Rectal smooth muscle tissue (tissue), 1 donor: ENCODE measurements around the gene TEX55.

Experiments
- H3K27ac ChIP-seq: one replicate; pipeline ENCODE4 v1.7.0; 2013; ENCODE audit warnings: low read depth, low read length, inconsistent platforms
- H3K27me3 ChIP-seq: one replicate; pipeline ENCODE4 v1.7.0; 2013; ENCODE audit warnings: low read length; ENCODE audit not compliant: control insufficient read depth, insufficient read depth
- H3K36me3 ChIP-seq: one replicate; pipeline ENCODE4 v1.7.0; 2013; ENCODE audit warnings: low read length; ENCODE audit not compliant: control insufficient read depth, insufficient read depth
- H3K4me1 ChIP-seq: one replicate; pipeline ENCODE4 v1.7.0; 2013; ENCODE audit warnings: low read length; ENCODE audit not compliant: control insufficient read depth, insufficient read depth
- H3K4me3 ChIP-seq: one replicate; pipeline ENCODE4 v1.7.0; 2013; ENCODE audit warnings: low read length
- H3K9ac ChIP-seq: one replicate; pipeline ENCODE4 v1.7.0; 2013; ENCODE audit warnings: low read length

TEX55 gene

DNA sequence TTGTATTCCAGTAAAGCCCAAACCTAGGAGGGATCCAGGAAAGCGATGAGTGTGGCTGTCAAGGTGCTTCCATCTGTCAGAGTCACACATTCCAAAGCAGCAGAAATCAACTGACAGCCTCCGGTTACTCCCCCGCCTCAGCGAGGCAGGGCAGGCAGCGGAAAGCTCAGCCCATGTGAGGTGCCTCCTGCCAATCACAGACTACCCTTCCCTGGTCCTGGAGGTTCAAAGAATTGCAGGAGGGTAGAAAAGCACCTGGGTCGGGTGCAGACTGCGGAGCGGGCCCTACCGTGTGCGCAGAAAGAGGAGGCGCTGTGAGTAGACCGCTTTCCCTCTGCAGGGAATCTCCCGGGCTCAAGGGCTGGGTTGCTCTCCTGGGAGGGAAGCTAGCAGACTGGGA is 27.4 kb downstream of the TEX55 start, which contains the start of gene UPK1B:
Gene UPK1B, plus strand, starts transcription at position 274 of the 400 bp plus-strand sequence. CDS start 13,144 bp downstream, outside the sequence.
- Histone ChIP-seq H3K27ac (no peak within 1 kb of the TSS), H3K36me3 (no peaks in the 10 kb centered on the region), H3K9ac (no peak within 1 kb of the TSS), H3K27me3 (no peaks in the 10 kb centered on the region), H3K4me3 (no peak within 1 kb of the TSS), H3K4me1 (no peaks in the 10 kb centered on the region)

DNA sequence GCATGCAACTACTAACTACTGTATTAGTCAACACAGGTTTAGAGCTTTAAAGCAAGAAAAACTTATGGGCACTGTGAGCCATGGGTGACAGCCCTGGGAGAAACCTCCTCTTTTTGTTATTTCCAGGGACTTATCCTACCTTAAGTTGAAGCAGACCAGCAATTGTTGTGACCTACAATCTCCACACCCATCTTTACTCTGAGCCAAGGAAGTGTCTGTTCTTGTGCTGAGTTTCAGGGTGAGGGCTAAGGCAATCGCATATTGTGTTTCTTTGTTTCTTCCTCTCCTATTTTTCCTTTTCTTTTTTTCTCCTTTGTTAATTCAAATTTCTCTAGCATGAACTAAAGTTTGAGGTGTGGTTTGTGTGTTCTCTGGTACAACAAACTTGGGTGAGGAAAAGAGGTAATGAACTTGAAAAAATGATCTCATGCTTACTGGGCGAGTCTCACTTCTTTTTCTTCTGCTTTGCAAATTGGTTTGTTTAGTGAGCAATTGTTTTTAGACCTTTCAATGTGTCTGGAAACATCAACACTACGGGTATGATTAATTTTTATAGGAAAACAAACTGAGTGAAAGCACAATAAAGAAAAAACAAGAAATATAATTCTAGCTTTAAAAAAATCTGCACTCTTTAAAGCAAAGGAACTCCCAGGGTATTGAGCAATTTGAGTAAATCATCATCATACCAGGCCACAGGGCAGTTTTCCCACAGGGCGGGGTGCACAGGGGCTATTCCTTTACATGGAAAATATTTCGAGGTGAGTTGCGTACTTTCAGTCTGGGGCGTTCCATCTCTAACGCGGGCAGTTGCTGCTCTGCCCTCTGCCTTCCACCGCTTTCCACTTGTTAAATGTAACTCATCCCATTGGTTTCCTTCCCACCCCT is 30.1 kb downstream of the TEX55 start:
- H3K4me1 ChIP-seq = no peaks in the 10 kb centered on the region
- H3K27me3 ChIP-seq = no peaks in the 10 kb centered on the region
- no peak overlapping the region for H3K4me3 ChIP-seq
- H3K9ac ChIP-seq = no peak overlapping the region
- H3K27ac ChIP-seq = no peak overlapping the region
- no peaks in the 10 kb centered on the region for H3K36me3 ChIP-seq

DNA sequence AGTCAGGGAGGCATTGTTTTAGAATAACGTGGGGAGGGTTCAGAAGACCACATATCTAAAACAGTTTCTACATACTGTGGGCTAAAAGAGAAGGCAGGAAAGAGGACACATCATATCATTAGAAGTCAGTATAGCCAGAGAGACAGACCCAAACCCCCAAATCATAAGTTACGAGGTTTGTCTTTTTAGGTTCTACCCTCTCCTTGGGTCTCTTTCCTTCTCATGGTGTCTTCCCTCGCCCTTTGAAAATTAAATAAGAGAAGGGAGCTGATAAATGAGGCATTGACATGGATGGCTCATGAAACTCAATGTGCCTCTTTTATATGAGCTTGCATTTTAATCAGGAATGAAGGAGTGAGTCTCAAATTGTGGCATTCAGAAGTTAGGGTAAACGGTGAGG is 30.8 kb downstream of the TEX55 start:
- H3K36me3 ChIP-seq = no peaks in the 10 kb centered on the region
- H3K27me3 ChIP-seq = no peaks in the 10 kb centered on the region
- no peak overlapping the region for H3K4me3 ChIP-seq
- H3K4me1 ChIP-seq = no peaks in the 10 kb centered on the region
- H3K9ac ChIP-seq = no peak overlapping the region
- H3K27ac ChIP-seq = no peak overlapping the region

DNA sequence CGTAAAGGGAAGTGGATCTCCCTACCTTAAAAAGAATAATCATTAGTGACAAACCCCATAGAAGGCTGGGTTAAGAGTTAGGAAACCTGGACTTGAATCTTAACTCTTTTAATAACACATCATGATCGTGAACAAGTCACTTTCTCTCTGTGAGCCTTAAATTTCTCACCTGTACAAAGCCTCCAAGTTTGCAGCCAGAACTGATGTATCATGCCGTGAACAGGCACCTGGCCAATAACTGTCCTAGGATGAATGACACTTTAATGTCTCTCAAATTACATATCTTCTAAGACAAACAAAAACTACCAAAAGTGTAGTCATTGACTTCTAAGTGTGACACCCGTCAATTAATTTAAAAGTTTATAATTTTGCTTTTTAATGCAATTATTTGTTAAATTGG is 31.4 kb downstream of the TEX55 start:
- no peaks in the 10 kb centered on the region for H3K4me1 ChIP-seq
- no peak overlapping the region for H3K4me3 ChIP-seq
- no peaks in the 10 kb centered on the region for H3K36me3 ChIP-seq
- H3K27me3 ChIP-seq = no peaks in the 10 kb centered on the region
- no peak overlapping the region for H3K27ac ChIP-seq
- no peak overlapping the region for H3K9ac ChIP-seq

DNA sequence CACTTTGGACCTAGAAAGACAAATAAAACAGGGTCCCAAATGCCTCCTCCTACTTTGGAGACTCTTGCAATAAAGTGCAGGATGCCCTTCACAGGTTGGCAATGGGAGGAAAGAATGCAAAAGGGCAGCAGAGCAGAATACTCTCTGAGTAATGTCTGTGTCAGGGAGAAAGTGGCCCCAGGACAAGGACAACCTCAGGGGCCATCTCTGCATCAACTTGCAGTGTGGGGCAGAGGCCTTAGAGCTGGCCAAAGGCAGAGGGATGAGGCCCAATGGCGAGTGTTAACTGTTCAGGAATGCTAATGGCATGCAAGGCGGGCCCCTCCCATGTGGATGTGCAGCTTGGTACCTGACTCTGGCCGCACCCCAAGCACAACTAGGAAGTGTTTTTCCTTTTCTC is 35.8 kb downstream of the TEX55 start:
- H3K27ac ChIP-seq = no peak overlapping the region
- H3K4me1 ChIP-seq = no peaks in the 10 kb centered on the region
- no peaks in the 10 kb centered on the region for H3K27me3 ChIP-seq
- no peak overlapping the region for H3K4me3 ChIP-seq
- H3K36me3 ChIP-seq = no peaks in the 10 kb centered on the region
- H3K9ac ChIP-seq = no peak overlapping the region

DNA sequence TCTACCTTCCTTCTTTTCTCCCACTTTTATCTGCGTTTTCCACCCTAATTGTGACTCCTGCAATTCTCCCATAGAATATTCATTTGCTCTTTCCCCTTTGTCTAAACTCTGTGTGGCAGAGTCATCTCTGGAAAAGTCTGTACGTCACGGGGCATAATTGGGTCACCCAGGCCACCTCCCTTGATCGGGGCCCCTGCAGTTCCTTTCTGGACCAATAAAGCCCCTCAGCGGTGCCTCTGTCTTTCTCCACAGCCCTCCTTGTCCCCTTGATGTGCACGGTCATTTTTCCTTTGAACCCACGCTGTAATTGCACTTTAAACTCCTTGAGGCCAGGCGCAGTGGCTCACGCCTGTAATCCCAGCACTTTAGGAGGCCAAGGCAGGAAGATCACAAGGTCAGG is 38.1 kb downstream of the TEX55 start:
- Histone ChIP-seq H3K4me1 (no peaks in the 10 kb centered on the region), H3K27ac (no peak overlapping the region), H3K36me3 (no peaks in the 10 kb centered on the region), H3K9ac (no peak overlapping the region), H3K4me3 (no peak overlapping the region), H3K27me3 (no peaks in the 10 kb centered on the region)

DNA sequence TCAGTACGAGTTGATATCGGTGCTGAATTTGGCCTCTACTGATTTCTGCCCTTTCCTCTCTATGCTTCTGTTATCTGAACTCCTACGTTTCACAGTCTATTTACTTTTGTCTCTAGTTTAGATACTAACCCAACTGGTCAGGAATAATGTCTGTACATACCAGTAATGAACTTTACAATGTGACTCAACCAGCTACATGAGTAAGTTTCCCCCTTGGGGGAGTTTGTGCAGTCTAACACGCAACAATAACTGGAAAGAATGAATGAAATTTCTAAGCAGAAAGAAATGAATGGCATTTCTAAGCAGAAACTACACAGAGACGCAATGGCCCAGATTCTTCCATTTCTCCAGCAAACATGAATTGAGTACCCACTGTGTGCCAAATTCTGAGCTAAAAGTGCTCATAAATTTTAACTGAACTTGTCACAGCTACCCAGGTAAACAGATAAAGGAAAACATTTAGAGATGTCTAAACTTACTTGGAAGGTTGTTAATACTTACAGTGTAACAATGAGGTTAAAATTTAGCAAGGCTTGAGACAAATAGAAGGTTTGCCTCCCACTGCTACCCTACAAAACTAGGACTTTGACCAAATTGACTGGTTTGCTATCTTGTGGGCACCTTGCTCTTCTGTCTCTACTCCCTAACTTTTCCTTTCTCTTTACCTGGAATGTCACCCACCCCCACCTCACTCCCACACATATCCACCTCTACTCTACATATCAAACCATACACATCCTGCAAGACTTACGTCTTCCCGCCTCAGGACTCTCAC is 39.0 kb downstream of the TEX55 start:
- Histone ChIP-seq H3K4me3 (no peak overlapping the region), H3K9ac (no peak overlapping the region), H3K36me3 (no peaks in the 10 kb centered on the region)

DNA sequence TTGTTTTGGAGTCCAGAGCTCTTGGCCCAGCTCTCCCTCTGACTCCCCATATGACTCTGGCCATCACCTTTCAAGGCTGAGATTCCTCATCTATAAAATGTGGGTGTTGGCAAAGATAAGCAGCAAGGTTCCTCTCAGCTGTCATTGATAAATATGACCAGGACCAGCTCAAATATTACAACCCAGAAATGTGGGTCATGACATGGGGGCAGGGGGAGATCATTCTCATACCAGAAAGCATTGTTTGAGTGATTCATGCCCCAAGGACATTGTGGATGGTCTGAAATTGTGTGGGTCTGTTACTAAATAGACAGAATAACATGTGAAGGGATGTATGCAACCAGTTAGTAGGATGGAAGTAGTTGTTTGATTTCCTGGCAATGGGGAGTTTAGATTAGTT is 41.3 kb downstream of the TEX55 start:
- Histone ChIP-seq H3K27me3 (no peaks in the 10 kb centered on the region), H3K36me3 (no peaks in the 10 kb centered on the region), H3K4me3 (no peak overlapping the region), H3K4me1 (no peaks in the 10 kb centered on the region), H3K9ac (no peak overlapping the region), H3K27ac (no peak overlapping the region)

More for the DNA sequence above, 39.0 kb downstream of the TEX55 start:
- Histone ChIP-seq H3K27me3 (no peaks in the 10 kb centered on the region), H3K4me1 (no peaks in the 10 kb centered on the region), H3K27ac (no peak overlapping the region)

DNA sequence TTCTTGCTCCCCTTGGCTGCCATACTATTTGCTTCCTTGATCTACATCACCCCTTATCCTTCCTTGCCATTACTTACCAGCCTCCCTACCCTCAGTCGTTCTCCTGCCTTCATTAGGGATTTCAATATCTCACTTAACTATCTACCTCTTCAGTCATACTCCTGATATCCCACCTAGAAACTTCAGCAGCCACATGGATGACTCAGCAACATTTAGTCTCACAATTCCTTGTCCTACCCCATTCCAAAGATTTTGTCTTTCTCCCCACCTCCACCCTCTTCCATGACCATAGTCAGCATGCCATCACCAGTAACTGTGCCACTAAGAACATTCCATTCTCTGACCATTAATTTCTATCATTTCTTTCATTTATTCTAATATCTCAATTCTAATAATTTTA is 45.8 kb downstream of the TEX55 start:
- no peaks in the 10 kb centered on the region for H3K4me1 ChIP-seq
- no peak overlapping the region for H3K9ac ChIP-seq
- H3K27me3 ChIP-seq = no peaks in the 10 kb centered on the region
- H3K27ac ChIP-seq = no peak overlapping the region
- H3K4me3 ChIP-seq = no peak overlapping the region
- no peaks in the 10 kb centered on the region for H3K36me3 ChIP-seq

DNA sequence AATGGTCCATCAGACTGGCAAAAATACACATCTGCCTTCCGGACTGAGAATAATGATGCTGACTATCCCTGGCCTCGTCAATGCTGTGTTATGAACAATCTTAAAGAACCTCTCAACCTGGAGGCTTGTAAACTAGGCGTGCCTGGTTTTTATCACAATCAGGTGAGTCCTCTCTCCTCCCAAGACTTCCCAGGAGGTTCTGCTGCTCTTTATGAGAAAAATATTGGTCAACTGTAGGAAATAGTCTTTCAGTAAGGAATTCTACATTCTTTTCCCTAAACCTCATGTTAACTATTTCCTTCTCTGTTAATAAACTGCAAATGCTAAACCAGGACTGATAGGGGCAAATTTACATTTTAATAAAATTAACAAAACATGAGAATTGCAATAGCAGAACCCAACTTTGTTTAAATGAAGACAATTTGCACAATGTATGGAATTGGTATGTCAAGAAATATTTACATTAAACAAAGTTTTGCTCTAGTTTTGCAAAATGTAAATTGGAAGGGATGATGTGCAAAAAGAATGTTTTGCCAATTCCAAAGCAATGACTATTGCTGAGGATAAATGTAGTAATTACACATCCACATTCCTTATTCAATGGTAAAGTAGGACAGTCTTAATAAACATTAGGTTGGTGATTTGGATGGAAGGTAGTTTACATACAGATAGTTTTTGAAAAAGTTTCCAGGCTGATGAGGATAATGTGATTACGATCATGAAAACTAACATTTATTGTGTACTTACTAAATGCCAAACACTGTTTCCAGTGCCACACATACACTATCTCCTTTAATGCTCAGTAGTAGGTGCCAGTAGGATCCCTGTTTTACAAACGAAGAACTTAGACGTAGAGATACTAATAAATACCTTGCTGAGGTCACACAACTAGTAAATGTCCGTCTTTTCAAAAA is 48.5 kb downstream of the TEX55 start:
- Histone ChIP-seq H3K27me3 (no peaks in the 10 kb centered on the region), H3K9ac (no peak overlapping the region), H3K27ac (no peak overlapping the region), H3K4me1 (no peaks in the 10 kb centered on the region), H3K36me3 (no peaks in the 10 kb centered on the region), H3K4me3 (no peak overlapping the region)

DNA sequence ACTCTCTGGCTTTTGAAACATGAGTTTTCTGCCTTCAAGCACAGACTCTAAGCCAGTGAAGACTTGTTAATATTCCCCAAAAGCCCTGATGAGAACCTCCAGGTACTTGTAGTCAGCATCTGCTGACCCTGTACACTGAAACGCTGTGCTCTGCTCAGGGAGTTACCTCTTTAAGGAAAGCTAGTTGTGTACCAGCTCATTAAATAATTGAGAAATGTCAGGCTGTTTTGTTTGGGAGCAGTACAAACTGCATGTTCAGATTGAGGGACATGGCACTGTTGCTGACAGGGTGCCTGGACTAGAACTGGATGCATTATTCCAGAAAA is 49.1 kb downstream of the TEX55 start:
- H3K9ac ChIP-seq = no peak overlapping the region
- H3K4me3 ChIP-seq = no peak overlapping the region
- no peaks in the 10 kb centered on the region for H3K27me3 ChIP-seq
- H3K36me3 ChIP-seq = no peaks in the 10 kb centered on the region
- H3K27ac ChIP-seq = no peak overlapping the region
- H3K4me1 ChIP-seq = no peaks in the 10 kb centered on the region

DNA sequence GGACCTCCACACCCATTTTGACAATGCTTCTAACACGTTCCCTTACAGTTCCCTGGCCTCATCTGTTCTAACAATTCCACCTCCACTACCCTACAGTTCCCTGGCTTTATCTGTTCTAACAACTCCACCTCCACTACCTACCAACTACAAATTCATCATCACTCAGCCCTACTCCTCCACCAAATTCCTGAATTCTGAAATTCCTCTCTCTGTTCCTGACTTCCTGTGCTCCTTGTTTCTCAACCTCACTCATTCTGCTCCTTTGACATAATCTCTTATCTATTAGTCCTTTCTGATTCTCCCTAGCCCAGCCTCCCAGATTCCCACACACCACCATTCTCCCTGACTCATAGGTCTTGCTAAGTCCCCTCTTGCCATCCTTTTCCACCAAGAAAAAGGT is 49.9 kb downstream of the TEX55 start:
- Histone ChIP-seq H3K27me3 (no peaks in the 10 kb centered on the region), H3K27ac (no peak overlapping the region), H3K4me3 (no peak overlapping the region), H3K4me1 (no peaks in the 10 kb centered on the region), H3K9ac (no peak overlapping the region), H3K36me3 (no peaks in the 10 kb centered on the region)
